H1 (cell line): ENCODE results near the gene AXIN2. TPM values are rescaled to one million over a fixed set of nuclear protein-coding genes. Genes with fewer than 3 reads are reported as not detected.

ENCODE experiments used
- CHD1 ChIP-seq: IDR thresholded peaks from 2 replicates; pipeline ENCODE4 v1.6.1; 2012; ENCODE audit warnings: low read depth, low read length, improper control_type of control experiment
- CHD7 ChIP-seq: fragments of 300-600 bp; sonication (generic); IDR thresholded peaks from 2 replicates; pipeline ENCODE4 v1.7.1; 2012; ENCODE audit warnings: low read length, moderate library complexity, mild to moderate bottlenecking, inconsistent platforms; ENCODE audit not compliant: insufficient replicate concordance
- EZH2 ChIP-seq: fragments of 200-600 bp; sonication (generic); IDR thresholded peaks from 2 replicates; pipeline ENCODE4 v1.7.1; 2012; ENCODE audit warnings: low read depth, mild to moderate bottlenecking, moderate library complexity, low read length, inconsistent platforms; ENCODE audit not compliant: severe bottlenecking
- FOSL1 ChIP-seq: IDR thresholded peaks from 2 replicates; pipeline ENCODE4 v1.6.1; 2011; ENCODE audit warnings: mild to moderate bottlenecking, low read depth, low read length, moderate library complexity; ENCODE audit not compliant: insufficient read depth
- RBBP5 ChIP-seq: IDR thresholded peaks from 2 replicates; pipeline ENCODE4 v1.7.1; 2012; ENCODE audit warnings: low read depth, mild to moderate bottlenecking, inconsistent platforms, low read length, moderate library complexity, borderline replicate concordance
- TAF1 ChIP-seq: IDR thresholded peaks from 2 replicates; pipeline ENCODE4 v1.6.1; 2011; ENCODE audit warnings: mild to moderate bottlenecking, low read depth, low read length
- polyA plus RNA-seq, 7 experiments: library from polyadenylated mRNA; depleted of rRNA in 3 of 7; stranded (reverse) in 5 of 7; unstranded in 2 of 7; fragments of >200 nt in 5 of 7; fragments of 200-250 nt in 2 of 7; gene quantifications; 1 replicate in 5 of 7; 2 replicates in 1 of 7; 4 replicates in 1 of 7; pipeline versions ENCODE4 v1.2.1 to v1.2.3, GENCODE V29; 2011 to 2013; ENCODE audit warnings: missing spikeins in 2 of 7, mixed read lengths in 2 of 7
- total RNA-seq: library from RNA; stranded (reverse); fragmentation: NEBNext Ultra II Directional; extraction: Animal tissue kit (Norgen Biotek cat#: 25700); gene quantifications from 2 replicates; pipeline ENCODE4 v1.2.1, GENCODE V29; 2021

AXIN2 gene
- total and polyA plus RNA-seq, 2 of the 8 experiments (the other 6 are each of a cell fraction or from before 2014, with no cell fraction given): 17.7 to 33.4 TPM

- TF ChIP-seq CHD7 (no peak), TAF1 (no peak), RBBP5 (no peak), EZH2 (peak; percentile 9), CHD1 (no peak), FOSL1 (no peak)
- TF ChIP-seq, all 59 proteins: peak for 1
Measured at GRCh38 chr17:65559461-65559803, 2.0 kb downstream of the AXIN2 start (continued).
